KMS-11 (cell line): ENCODE results near the gene LRRC25.

Experiments used
- H2AFZ ChIP-seq: fragments of 200-600 bp; sonication (generic); 2 replicates; pipeline ENCODE4 v1.6.1; 2016; ENCODE audit warnings: antibody characterized with exemption, mixed run types, low read depth
- H3K27ac ChIP-seq: fragments of 200-600 bp; sonication (generic); 2 replicates; pipeline ENCODE4 v1.6.1; 2016; ENCODE audit warnings: mild to moderate bottlenecking, mixed run types
- H3K27me3 ChIP-seq: fragments of 200-600 bp; sonication (generic); 2 replicates; pipeline ENCODE4 v1.6.1; 2017; ENCODE audit warnings: mild to moderate bottlenecking, low read depth, mixed run types, moderate library complexity; ENCODE audit not compliant: insufficient read depth
- H3K36me3 ChIP-seq: fragments of 200-600 bp; sonication (generic); 2 replicates; pipeline ENCODE4 v1.6.1; 2017; ENCODE audit warnings: mild to moderate bottlenecking, mixed run types; ENCODE audit not compliant: insufficient read depth
- H3K4me1 ChIP-seq: fragments of 200-600 bp; sonication (generic); 2 replicates; pipeline ENCODE4 v1.6.1; 2016; ENCODE audit warnings: mild to moderate bottlenecking, low read depth, mixed run types; ENCODE audit not compliant: poor library complexity, severe bottlenecking
- H3K4me2 ChIP-seq: fragments of 200-600 bp; sonication (generic); 2 replicates; pipeline ENCODE4 v1.7.0; 2016; ENCODE audit warnings: mild to moderate bottlenecking, mixed run types
- H3K4me3 ChIP-seq: fragments of 200-600 bp; sonication (generic); IDR thresholded peaks from 2 replicates; pipeline ENCODE4 v1.6.1; 2017; ENCODE audit warnings: low read depth, low read length, mixed read lengths; ENCODE audit not compliant: insufficient read depth
- H3K79me2 ChIP-seq: fragments of 200-600 bp; sonication (generic); 2 replicates; pipeline ENCODE4 v1.6.1; 2016; ENCODE audit warnings: low read depth, mixed run types; ENCODE audit not compliant: insufficient read depth
- H3K9ac ChIP-seq: fragments of 200-600 bp; sonication (generic); 2 replicates; pipeline ENCODE4 v1.6.1; 2016; ENCODE audit warnings: mild to moderate bottlenecking, mixed run types
- H4K20me1 ChIP-seq: fragments of 200-600 bp; sonication (generic); 2 replicates; pipeline ENCODE4 v1.6.1; 2016; ENCODE audit warnings: mild to moderate bottlenecking, mixed run types; ENCODE audit not compliant: insufficient read depth
- CTCF ChIP-seq: fragments of 200-600 bp; sonication (generic); conservative IDR thresholded peaks from 2 replicates; pipeline ENCODE4 v1.6.1; 2017; ENCODE audit warnings: low read depth, mild to moderate bottlenecking, antibody characterized with exemption, low read length, moderate library complexity, mixed read lengths

Gene LRRC25

GRCh38 chr19:18428173-18428786 is 30.9 kb upstream of the LRRC25 start:
- Histone ChIP-seq H3K9ac (no peak overlapping the region), H2AFZ (no peak overlapping the region), H4K20me1 (no peaks in the 10 kb centered on the region), H3K79me2 (no peaks in the 10 kb centered on the region; the same call in 1 of the 2 replicates), H3K36me3 (no peaks in the 10 kb centered on the region), H3K4me1 (peaks cover 27% of the 10 kb centered on the region), H3K4me3 (no peak overlapping the region), H3K4me2 (peak overlapping the region; percentile 73; the same call in 1 of the 2 replicates), H3K27ac (peak overlapping the region; percentile 69), H3K27me3 (no peaks in the 10 kb centered on the region)
- no peak for TF ChIP-seq CTCF

- peaks cover 27% of the 10 kb centered on the region for H3K4me1 ChIP-seq
- TF ChIP-seq CTCF, result no peak
- no peaks in the 10 kb centered on the region; the same call in 1 of the 2 replicates for H3K79me2 ChIP-seq
- H2AFZ ChIP-seq, result no peak overlapping the region
- H3K27me3 ChIP-seq, result no peaks in the 10 kb centered on the region
- no peak overlapping the region for H3K27ac ChIP-seq
- H3K36me3 ChIP-seq, result no peaks in the 10 kb centered on the region
- no peak overlapping the region for H3K4me3 ChIP-seq
- H4K20me1 ChIP-seq, result no peaks in the 10 kb centered on the region
- no peak overlapping the region for H3K4me2 ChIP-seq
- H3K9ac ChIP-seq, result no peak overlapping the region
Observed at GRCh38 chr19:18427743-18428113, 30.3 kb upstream of the LRRC25 start.

GRCh38 chr19:18427080-18427742 is 29.8 kb upstream of the LRRC25 start:
- H3K4me3 ChIP-seq, result no peak overlapping the region
- no peak for TF ChIP-seq CTCF

GRCh38 chr19:18426416-18426767 is 29.0 kb upstream of the LRRC25 start:
- Histone ChIP-seq H2AFZ (no peak overlapping the region), H3K27ac (no peak overlapping the region), H3K36me3 (no peaks in the 10 kb centered on the region), H3K79me2 (no peaks in the 10 kb centered on the region; the same call in 1 of the 2 replicates), H3K27me3 (no peaks in the 10 kb centered on the region), H4K20me1 (no peaks in the 10 kb centered on the region), H3K9ac (no peak overlapping the region), H3K4me1 (peaks cover 25% of the 10 kb centered on the region), H3K4me3 (no peak overlapping the region), H3K4me2 (no peak overlapping the region)
- TF ChIP-seq CTCF, result no peak

More at GRCh38 chr19:18427080-18427742, 29.8 kb upstream of the LRRC25 start:
- H3K9ac ChIP-seq, result no peak overlapping the region
- no peaks in the 10 kb centered on the region for H4K20me1 ChIP-seq
- H3K79me2 ChIP-seq, result no peaks in the 10 kb centered on the region; the same call in 1 of the 2 replicates
- H3K27me3 ChIP-seq, result no peaks in the 10 kb centered on the region
- no peak overlapping the region for H2AFZ ChIP-seq
- H3K4me1 ChIP-seq, result peaks cover 26% of the 10 kb centered on the region
- no peaks in the 10 kb centered on the region for H3K36me3 ChIP-seq
- no peak overlapping the region for H3K27ac ChIP-seq
- no peak overlapping the region for H3K4me2 ChIP-seq
